ENCODE measurements around the gene TPCN2.

DNA sequence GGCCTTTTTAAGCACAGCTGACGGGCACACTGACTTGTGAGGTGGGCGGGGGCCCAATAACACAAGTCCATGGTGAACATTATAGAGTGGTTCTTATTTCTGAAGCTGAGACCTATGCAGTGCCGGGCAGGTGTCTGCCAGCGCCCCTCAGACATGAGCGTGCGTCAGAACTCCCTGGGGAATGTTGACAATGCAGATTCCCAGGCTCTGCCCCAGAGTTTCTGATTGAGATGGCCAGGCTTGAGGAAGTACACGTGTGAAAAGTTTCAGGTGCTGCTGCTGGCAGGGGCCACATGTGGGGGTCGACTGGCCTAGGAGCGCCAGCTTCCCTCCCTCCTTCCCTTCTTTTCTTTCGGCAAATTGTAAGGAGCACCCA lies 46.2 kb downstream of the TPCN2 start:
- TF ChIP-seq BRCA1 (IDR thresholded peaks at IDR 0.05; ENCODE audit: low read depth, low read length) (no peak), EP300 (IDR thresholded peaks at IDR 0.05; ENCODE audit: borderline replicate concordance in 1 of 2, low read depth in 2 of 2, low read length in 2 of 2) (no peak), SRF (IDR thresholded peaks at IDR 0.05; ENCODE audit: low read depth, low read length) (no peak), HDAC2 (IDR thresholded peaks at IDR 0.05; ENCODE audit: borderline replicate concordance in 1 of 2, low read depth in 2 of 2, low read length in 2 of 2) (no peak), POLR2AphosphoS5 (IDR thresholded peaks at IDR 0.05; ENCODE audit: low read depth, low read length) (no peak), JUN (IDR thresholded peaks at IDR 0.05; ENCODE audit: low read depth, low read length) (no peak), YY1 (IDR thresholded peaks at IDR 0.05; ENCODE audit: low read depth, low read length) (no peak), POLR2A (IDR thresholded peaks at IDR 0.05; ENCODE audit: control extremely low read depth in 1 of 2, low read depth in 2 of 2, low read length in 2 of 2) (no peak), GABPA (IDR thresholded peaks at IDR 0.05; ENCODE audit: borderline replicate concordance, insufficient read depth, low read length) (no peak), PHF8 (conservative IDR thresholded peaks at IDR 0.05; ENCODE audit: low read depth, low read length) (no peak)
- TF ChIP-seq, protein P1, sequence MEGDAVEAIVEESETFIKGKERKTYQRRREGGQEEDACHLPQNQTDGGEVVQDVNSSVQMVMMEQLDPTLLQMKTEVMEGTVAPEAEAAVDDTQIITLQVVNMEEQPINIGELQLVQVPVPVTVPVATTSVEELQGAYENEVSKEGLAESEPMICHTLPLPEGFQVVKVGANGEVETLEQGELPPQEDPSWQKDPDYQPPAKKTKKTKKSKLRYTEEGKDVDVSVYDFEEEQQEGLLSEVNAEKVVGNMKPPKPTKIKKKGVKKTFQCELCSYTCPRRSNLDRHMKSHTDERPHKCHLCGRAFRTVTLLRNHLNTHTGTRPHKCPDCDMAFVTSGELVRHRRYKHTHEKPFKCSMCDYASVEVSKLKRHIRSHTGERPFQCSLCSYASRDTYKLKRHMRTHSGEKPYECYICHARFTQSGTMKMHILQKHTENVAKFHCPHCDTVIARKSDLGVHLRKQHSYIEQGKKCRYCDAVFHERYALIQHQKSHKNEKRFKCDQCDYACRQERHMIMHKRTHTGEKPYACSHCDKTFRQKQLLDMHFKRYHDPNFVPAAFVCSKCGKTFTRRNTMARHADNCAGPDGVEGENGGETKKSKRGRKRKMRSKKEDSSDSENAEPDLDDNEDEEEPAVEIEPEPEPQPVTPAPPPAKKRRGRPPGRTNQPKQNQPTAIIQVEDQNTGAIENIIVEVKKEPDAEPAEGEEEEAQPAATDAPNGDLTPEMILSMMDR (IDR thresholded peaks at IDR 0.05; ENCODE audit: control extremely low read depth in 1 of 3, insufficient read depth in 1 of 3, low read depth in 1 of 3, low read length in 3 of 3): no peak
- TF ChIP-seq, protein P2, sequence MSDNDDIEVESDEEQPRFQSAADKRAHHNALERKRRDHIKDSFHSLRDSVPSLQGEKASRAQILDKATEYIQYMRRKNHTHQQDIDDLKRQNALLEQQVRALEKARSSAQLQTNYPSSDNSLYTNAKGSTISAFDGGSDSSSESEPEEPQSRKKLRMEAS (IDR thresholded peaks at IDR 0.05): no peak
